ENCODE data around the gene KBTBD6.

KBTBD6 gene

DNA sequence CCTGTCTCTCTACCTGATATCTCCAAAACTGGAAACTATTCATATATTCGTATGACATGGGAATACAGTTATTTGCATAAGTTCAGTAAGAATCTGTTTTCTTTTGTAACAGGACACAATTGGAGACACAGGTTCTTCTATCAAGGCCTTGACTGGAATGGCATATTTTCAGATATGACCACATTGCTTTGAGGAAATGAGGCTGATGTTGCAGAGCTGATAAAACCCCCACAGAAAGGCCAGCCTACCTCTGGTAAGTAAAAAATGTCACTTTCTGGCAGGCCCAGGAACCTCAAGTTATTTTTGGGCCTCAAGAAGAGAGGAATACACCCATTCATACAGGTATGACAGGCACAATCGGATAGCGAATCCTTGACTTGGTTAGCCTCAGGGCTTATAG, 29.5 kb upstream of the KBTBD6 start:
- TF ChIP-seq, protein P1, sequence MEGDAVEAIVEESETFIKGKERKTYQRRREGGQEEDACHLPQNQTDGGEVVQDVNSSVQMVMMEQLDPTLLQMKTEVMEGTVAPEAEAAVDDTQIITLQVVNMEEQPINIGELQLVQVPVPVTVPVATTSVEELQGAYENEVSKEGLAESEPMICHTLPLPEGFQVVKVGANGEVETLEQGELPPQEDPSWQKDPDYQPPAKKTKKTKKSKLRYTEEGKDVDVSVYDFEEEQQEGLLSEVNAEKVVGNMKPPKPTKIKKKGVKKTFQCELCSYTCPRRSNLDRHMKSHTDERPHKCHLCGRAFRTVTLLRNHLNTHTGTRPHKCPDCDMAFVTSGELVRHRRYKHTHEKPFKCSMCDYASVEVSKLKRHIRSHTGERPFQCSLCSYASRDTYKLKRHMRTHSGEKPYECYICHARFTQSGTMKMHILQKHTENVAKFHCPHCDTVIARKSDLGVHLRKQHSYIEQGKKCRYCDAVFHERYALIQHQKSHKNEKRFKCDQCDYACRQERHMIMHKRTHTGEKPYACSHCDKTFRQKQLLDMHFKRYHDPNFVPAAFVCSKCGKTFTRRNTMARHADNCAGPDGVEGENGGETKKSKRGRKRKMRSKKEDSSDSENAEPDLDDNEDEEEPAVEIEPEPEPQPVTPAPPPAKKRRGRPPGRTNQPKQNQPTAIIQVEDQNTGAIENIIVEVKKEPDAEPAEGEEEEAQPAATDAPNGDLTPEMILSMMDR (IDR thresholded peaks at IDR 0.05; ENCODE audit: control insufficient read depth, insufficient read depth, low read depth, low read length, missing control alignments), result no peak
- H3K4me3 ChIP-seq (ENCODE audit: control insufficient read depth, low read depth, low read length), result no peak overlapping the region
- no peak for DNase-seq (ENCODE audit: low read depth)

- TF ChIP-seq, protein P1 (IDR thresholded peaks at IDR 0.05; ENCODE audit: control insufficient read depth, insufficient read depth, low read depth, low read length, missing control alignments), result no peak
- no peak overlapping the region for H3K4me3 ChIP-seq (ENCODE audit: control insufficient read depth, low read depth, low read length)
- no peak for DNase-seq (ENCODE audit: low read depth)
Measured at GRCh38 chr13:41159174-41159573, 26.6 kb upstream of the KBTBD6 start.

GRCh38 chr13:41157048-41157717, 24.6 kb upstream of the KBTBD6 start:
- TF ChIP-seq, protein P1 (IDR thresholded peaks at IDR 0.05; ENCODE audit: control insufficient read depth, insufficient read depth, low read depth, low read length, missing control alignments), result no peak
- DNase-seq (ENCODE audit: low read depth), result no peak
- H3K4me3 ChIP-seq (ENCODE audit: control insufficient read depth, low read depth, low read length), result no peak overlapping the region

DNA sequence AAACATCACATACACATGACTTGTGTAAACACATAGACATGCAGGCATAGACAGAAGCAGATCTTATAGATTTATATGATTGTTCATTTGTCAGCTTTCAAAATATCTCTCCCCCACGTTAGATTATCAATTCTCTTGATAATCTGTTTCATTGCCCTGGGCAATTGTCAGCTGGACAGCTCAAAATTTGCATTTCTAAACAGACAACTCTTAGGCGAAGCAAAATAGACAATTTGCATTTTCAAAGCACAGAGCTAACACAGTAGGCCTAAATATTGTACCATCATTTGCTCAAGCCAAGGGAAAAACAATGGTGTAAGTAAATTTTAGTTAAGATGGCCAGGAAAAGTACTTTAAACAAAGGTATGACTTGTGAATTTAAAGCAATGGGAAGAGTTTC, 24.0 kb upstream of the KBTBD6 start:
- no peak for DNase-seq (ENCODE audit: low read depth)
- TF ChIP-seq, protein P1 (IDR thresholded peaks at IDR 0.05; ENCODE audit: control insufficient read depth, insufficient read depth, low read depth, low read length, missing control alignments), result no peak
- H3K4me3 ChIP-seq (ENCODE audit: control insufficient read depth, low read depth, low read length), result no peak overlapping the region

GRCh38 chr13:41154042-41154441, 21.4 kb upstream of the KBTBD6 start:
- no peak overlapping the region for H3K4me3 ChIP-seq (ENCODE audit: control insufficient read depth, low read depth, low read length)
- TF ChIP-seq, protein P1 (IDR thresholded peaks at IDR 0.05; ENCODE audit: control insufficient read depth, insufficient read depth, low read depth, low read length, missing control alignments), result no peak
- no peak for DNase-seq (ENCODE audit: low read depth)

DNA sequence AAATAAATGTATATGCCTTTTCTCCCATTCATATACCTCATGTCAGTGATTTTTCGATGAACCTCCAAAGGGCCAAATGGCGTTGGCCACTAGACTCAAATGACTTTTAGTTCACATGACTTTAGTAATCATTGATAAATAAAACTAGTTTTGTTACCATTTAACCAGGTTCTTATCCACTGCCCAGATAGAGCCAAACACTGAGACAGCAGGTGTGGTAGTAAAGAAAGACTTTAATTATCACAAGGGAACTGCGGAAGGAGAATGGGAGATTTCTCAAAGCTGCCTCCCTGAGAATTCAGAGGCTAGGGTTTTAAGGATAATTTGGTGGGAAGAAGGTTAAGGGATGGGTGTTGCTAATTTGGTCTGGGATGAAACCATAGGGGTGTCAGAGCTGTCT, 19.4 kb upstream of the KBTBD6 start:
- TF ChIP-seq, protein P1 (IDR thresholded peaks at IDR 0.05; ENCODE audit: control insufficient read depth, insufficient read depth, low read depth, low read length, missing control alignments), result no peak

More for the DNA sequence above, 19.4 kb upstream of the KBTBD6 start:
- DNase-seq (ENCODE audit: low read depth), result no peak
- H3K4me3 ChIP-seq (ENCODE audit: control insufficient read depth, low read depth, low read length), result no peak overlapping the region

Measured in AG09309 (cell line).